HepG2 (cell line): ENCODE measurements around the gene MUCL3.

Source experiments
- CEBPZ ChIP-seq: IDR thresholded peaks from 2 replicates; pipeline ENCODE4 v1.6.1; 2012; ENCODE audit warnings: low read length, improper control_type of control experiment
- CTCF ChIP-seq: sonication (generic); formaldehyde crosslinking; IDR thresholded peaks from 2 replicates; pipeline ENCODE4 v1.5.0; 2020; ENCODE audit warnings: mild to moderate bottlenecking, missing genetic modification reagents, moderate library complexity
- IRF9 ChIP-seq: sonication (generic); formaldehyde crosslinking; IDR thresholded peaks from 2 replicates; pipeline ENCODE4 v1.8.0; 2022; ENCODE audit warnings: missing genetic modification reagents, mild to moderate bottlenecking, borderline replicate concordance
- KDM5A ChIP-seq: fragments of 200-600 bp; sonication (generic); IDR thresholded peaks from 2 replicates; pipeline ENCODE4 v1.7.0; 2018; ENCODE audit warnings: antibody characterized with exemption, mild to moderate bottlenecking, low read length, borderline replicate concordance
- PAX8 ChIP-seq: sonication (generic); formaldehyde crosslinking; IDR thresholded peaks from 2 replicates; pipeline ENCODE4 v1.8.0; 2022; ENCODE audit warnings: mild to moderate bottlenecking, missing genetic modification reagents, borderline replicate concordance
- RAD21 ChIP-seq: fragments of 450-650 bp; formaldehyde crosslinking; IDR thresholded peaks from 2 replicates; pipeline ENCODE4 v1.5.0; 2020; ENCODE audit warnings: mild to moderate bottlenecking
- ZFP1 ChIP-seq: IDR thresholded peaks from 2 replicates; pipeline ENCODE4 v1.6.1; 2016
- ZMYM4 ChIP-seq: sonication (generic); formaldehyde crosslinking; IDR thresholded peaks from 2 replicates; pipeline ENCODE4 v1.8.1; 2023; ENCODE audit warnings: mild to moderate bottlenecking, missing genetic modification reagents
- ZNF446 ChIP-seq: sonication (generic); formaldehyde crosslinking; IDR thresholded peaks from 2 replicates; pipeline ENCODE4 v1.5.0; 2020; ENCODE audit warnings: mild to moderate bottlenecking, missing genetic modification reagents
- ZNF510 ChIP-seq: sonication (generic); formaldehyde crosslinking; IDR thresholded peaks from 2 replicates; pipeline ENCODE4 v1.4.0; 2020; ENCODE audit warnings: low read depth, mild to moderate bottlenecking, missing genetic modification reagents
- ZNF576 ChIP-seq: sonication (generic); formaldehyde crosslinking; IDR thresholded peaks from 2 replicates; pipeline ENCODE4 v1.4.0; 2020; ENCODE audit warnings: mild to moderate bottlenecking, missing genetic modification reagents
- ZNF75D ChIP-seq: sonication (generic); formaldehyde crosslinking; IDR thresholded peaks from 2 replicates; pipeline ENCODE4 v1.8.1; 2023; ENCODE audit warnings: missing genetic modification reagents, mild to moderate bottlenecking, borderline replicate concordance
- ZNF772 ChIP-seq: sonication (generic); formaldehyde crosslinking; IDR thresholded peaks from 2 replicates; pipeline ENCODE4 v1.5.0; 2020; ENCODE audit warnings: mild to moderate bottlenecking, missing genetic modification reagents

GRCh38 chr6:30907758-30908591 is 32.8 kb upstream of the MUCL3 start, which contains the start of gene GTF2H4:
- no peak for TF ChIP-seq ZNF75D (CRISPR knock-in tag)
- no peak for TF ChIP-seq PAX8
- peak; percentile 100 for TF ChIP-seq KDM5A
- TF ChIP-seq ZNF772 (CRISPR knock-in tag) = 0 out of 2 replicates have a peak, but pooled peaks have one; percentile 7
- TF ChIP-seq ZFP1 (CRISPR knock-in tag) = peak; percentile 69
- peak; percentile 66; the same call in 1 of the 2 replicates for TF ChIP-seq IRF9
- peak; percentile 12; the same call in 1 of the 2 replicates for TF ChIP-seq CTCF
- peak; percentile 89; the same call in 1 of the 2 replicates for TF ChIP-seq ZNF510 (CRISPR knock-in tag)
- TF ChIP-seq RAD21 = peak; percentile 52; the same call in 1 of the 2 replicates
- no peak for TF ChIP-seq CEBPZ
- TF ChIP-seq ZMYM4 (CRISPR knock-in tag) = peak; percentile 74
- no peak for TF ChIP-seq ZNF576
- no peak; the same call in 1 of the 2 replicates for TF ChIP-seq ZNF446 (CRISPR knock-in tag)
